NCI-H187 treated with DMSO at 0.1 percent for 48 hours (cell line): ENCODE results near the gene MACO1.

Source experiments
- DNase-seq: peaks from one replicate; lab custom pipeline; 2025; lab: John Stamatoyannopoulos, UW

Gene MACO1

GRCh38 chr1:25543425-25544242 lies 112.9 kb downstream of the MACO1 start, which contains the start of gene LDLRAP1:
Gene LDLRAP1, plus strand, starts transcription at chr1:25543606. Its CDS starts 93 bp downstream, at chr1:25543699.
- no peak for DNase-seq

- DNase-seq: no peak
Measured at GRCh38 chr1:25544243-25544764, 113.6 kb downstream of the MACO1 start.

- no peak for DNase-seq
Measured at GRCh38 chr1:25544819-25545218, 114.1 kb downstream of the MACO1 start.

GRCh38 chr1:25545767-25546166 lies 115.1 kb downstream of the MACO1 start:
- no peak for DNase-seq

GRCh38 chr1:25546193-25546592 lies 115.5 kb downstream of the MACO1 start:
- no peak for DNase-seq

- no peak for DNase-seq
Measured at GRCh38 chr1:25548601-25549000, 117.9 kb downstream of the MACO1 start.

- peak; percentile 54 for DNase-seq
Measured at GRCh38 chr1:25549273-25550154, 118.8 kb downstream of the MACO1 start.
